Neuronal stem cell (in vitro differentiated cells): Measurements from ENCODE around the gene PPWD1. TPM values are rescaled to one million over a fixed set of nuclear protein-coding genes. Genes with fewer than 3 reads are reported as not detected.

ENCODE experiments used
- DNase-seq: peaks from one replicate; pipeline ENCODE4 v3.0.0-alpha.2; 2013; ENCODE audit warnings: low spot score
- H2AFZ ChIP-seq: one replicate; pipeline ENCODE4 v1.6.1; 2013; ENCODE audit warnings: mild to moderate bottlenecking, low read length, inconsistent platforms
- H2AK5ac ChIP-seq: 2 replicates; pipeline ENCODE4 v1.6.1; 2013; ENCODE audit warnings: low read depth, mild to moderate bottlenecking, inconsistent platforms, low read length, moderate library complexity, mixed read lengths
- H2BK120ac ChIP-seq: 2 replicates; pipeline ENCODE4 v1.6.1; 2013; ENCODE audit warnings: low read depth, mild to moderate bottlenecking, inconsistent platforms, low read length, moderate library complexity, mixed read lengths
- H2BK12ac ChIP-seq: one replicate; pipeline ENCODE4 v1.6.1; 2013; ENCODE audit warnings: low read length, inconsistent platforms
- H2BK15ac ChIP-seq: 2 replicates; pipeline ENCODE4 v1.6.1; 2013; ENCODE audit warnings: mild to moderate bottlenecking, low read length, inconsistent platforms, mixed read lengths
- H2BK5ac ChIP-seq: one replicate; pipeline ENCODE4 v1.6.1; 2013; ENCODE audit warnings: inconsistent platforms, mild to moderate bottlenecking, low read length, moderate library complexity
- H3K14ac ChIP-seq: one replicate; pipeline ENCODE4 v1.6.1; 2013; ENCODE audit warnings: low read length, inconsistent platforms
- H3K18ac ChIP-seq: 2 replicates; pipeline ENCODE4 v1.6.1; 2013; ENCODE audit warnings: low read length, inconsistent platforms
- H3K23ac ChIP-seq: 2 replicates; pipeline ENCODE4 v1.6.1; 2013; ENCODE audit warnings: low read depth, mild to moderate bottlenecking, mixed read lengths, low read length, inconsistent platforms; ENCODE audit not compliant: poor library complexity
- H3K27ac ChIP-seq: replicated peaks from 3 replicates; pipeline ENCODE4 v1.5.1; 2013; ENCODE audit warnings: low read length, inconsistent platforms
- H3K27me3 ChIP-seq, 3 experiments: 2 replicates each; pipeline ENCODE4 v1.6.1; 2013; ENCODE audit warnings: low read length in 3 of 3, mild to moderate bottlenecking in 2 of 3, inconsistent platforms in 1 of 3, low read depth in 1 of 3, mixed read lengths in 1 of 3, moderate library complexity in 1 of 3; ENCODE audit not compliant: control insufficient read depth in 3 of 3, insufficient read depth in 3 of 3
- H3K36me3 ChIP-seq, 2 donors: replicated peaks in 1 of 2; 2 replicates each; pipeline ENCODE4 v1.6.1; 2013; ENCODE audit warnings: low read length in 2 of 2; ENCODE audit not compliant: control insufficient read depth in 2 of 2, insufficient read depth in 2 of 2
- H3K4ac ChIP-seq: 2 replicates; pipeline ENCODE4 v1.6.1; 2013; ENCODE audit warnings: inconsistent platforms, mild to moderate bottlenecking, low read length, moderate library complexity
- H3K4me1 ChIP-seq, 2 donors: 1 replicate in 1 of 2; 2 replicates in 1 of 2; pipeline ENCODE4 v1.6.1; 2013; ENCODE audit warnings: low read length in 2 of 2, low read depth in 1 of 2; ENCODE audit not compliant: control insufficient read depth in 2 of 2, insufficient read depth in 1 of 2
- H3K4me2 ChIP-seq: one replicate; pipeline ENCODE4 v1.6.1; 2013; ENCODE audit warnings: mild to moderate bottlenecking, low read length, inconsistent platforms; ENCODE audit not compliant: insufficient read depth, poor library complexity, severe bottlenecking
- H3K4me3 ChIP-seq, 2 donors: 2 replicates each; pipeline ENCODE4 v1.5.1; 2013; ENCODE audit warnings: low read length in 2 of 2, mild to moderate bottlenecking in 2 of 2, inconsistent platforms in 1 of 2, moderate library complexity in 1 of 2
- H3K79me1 ChIP-seq: one replicate; pipeline ENCODE4 v1.6.1; 2013; ENCODE audit warnings: low read depth, mild to moderate bottlenecking, inconsistent platforms, low read length, moderate library complexity
- H3K9ac ChIP-seq: one replicate; pipeline ENCODE4 v1.6.1; 2013; ENCODE audit warnings: mild to moderate bottlenecking, low read depth, low read length, inconsistent platforms; ENCODE audit not compliant: poor library complexity
- H3K9me3 ChIP-seq, 2 donors: replicated peaks in 1 of 2; 2 replicates each; pipeline versions ENCODE3 to v1.6.1; 2013; ENCODE audit warnings: low read length in 2 of 2, mild to moderate bottlenecking in 2 of 2, inconsistent platforms in 1 of 2, low read depth in 1 of 2, mixed read lengths in 1 of 2, moderate library complexity in 1 of 2; ENCODE audit not compliant: control insufficient read depth in 2 of 2, insufficient read depth in 1 of 2
- H4K8ac ChIP-seq: one replicate; pipeline ENCODE4 v1.6.1; 2013; ENCODE audit warnings: low read depth, mild to moderate bottlenecking, inconsistent platforms, low read length, moderate library complexity
- H4K91ac ChIP-seq: one replicate; pipeline ENCODE4 v1.6.1; 2013; ENCODE audit warnings: low read length, low read depth, mild to moderate bottlenecking, inconsistent platforms; ENCODE audit not compliant: poor library complexity
- WGBS, 2 donors: extraction: QIAGEN DNeasy Blood & Tissue Kit; methylation state at CpG; one replicate each; pipeline ENCODE4 v1.1.7; 2013; ENCODE audit warnings: missing lambda C conversion rate in 2 of 2, mixed read lengths in 1 of 2; ENCODE audit not compliant: insufficient read length in 2 of 2, insufficient replicate concordance in 1 of 2; ENCODE audit errors: extremely low coverage in 2 of 2; 5-methylcytosine and 5-hydroxymethylcytosine counted together
- polyA plus RNA-seq, 2 experiments: library from polyadenylated mRNA; stranded (reverse); fragments of 200-250 nt; gene quantifications; one replicate each; pipeline ENCODE4 v1.2.3, GENCODE V29; 2013

Gene PPWD1
- 38.1 TPM for polyA plus RNA-seq (2013, experiment 1 of 2)
- polyA plus RNA-seq (2013, experiment 2 of 2), result 39.2 TPM

- peak within 1 kb of the TSS; percentile 25 for H3K14ac ChIP-seq
- DNase-seq, result peak; percentile 94
- H3K4me1 ChIP-seq, result peaks cover 0 to 8% of the 10 kb centered on the region in 2 donors
- H3K9ac ChIP-seq, result peak within 1 kb of the TSS; percentile 53
- peak within 1 kb of the TSS; percentile 62 for H2BK5ac ChIP-seq
- H3K79me1 ChIP-seq, result peaks cover 2% of the 10 kb centered on the region
- H3K27me3 ChIP-seq, result no peaks in the 10 kb centered on the region
- no peaks in the 10 kb centered on the region for H3K9me3 ChIP-seq
- H3K4me2 ChIP-seq, result peak within 1 kb of the TSS; percentile 75
- H2AK5ac ChIP-seq, result no peak within 1 kb of the TSS
- H2AFZ ChIP-seq, result peak within 1 kb of the TSS; percentile 90
- H2BK120ac ChIP-seq, result no peak within 1 kb of the TSS
- no CpG with 5 or more reads among the region's 54 CpGs for WGBS, 2 donors
- H4K91ac ChIP-seq, result no peak within 1 kb of the TSS
- H2BK12ac ChIP-seq, result no peak within 1 kb of the TSS
- H2BK15ac ChIP-seq, result no peak within 1 kb of the TSS
- H3K36me3 ChIP-seq, result peaks cover 0 to 62% of the 10 kb centered on the region in 2 donors
- peak within 1 kb of the TSS; percentile 71 for H3K4ac ChIP-seq
- H3K4me3 ChIP-seq, result peak within 1 kb of the TSS; percentile 81 to 87
- peak within 1 kb of the TSS; percentile 90 for H3K18ac ChIP-seq
- peak within 1 kb of the TSS; percentile 72 for H3K27ac ChIP-seq
- H3K23ac ChIP-seq, result peak within 1 kb of the TSS; percentile 37
- H4K8ac ChIP-seq, result peak within 1 kb of the TSS; percentile 89
Measured at GRCh38 chr5:65562731-65563701, at the start of gene PPWD1, which contains the start of gene CENPK. Gene PPWD1, plus strand, starts transcription at chr5:65563296. Its CDS starts 15 bp downstream, at chr5:65563311. Gene CENPK, minus strand, starts transcription at chr5:65563168. Its CDS starts 8,261 bp downstream, at chr5:65554907.

- no peak overlapping the region for H2BK120ac ChIP-seq
- no CpG with 5 or more reads among the region's 3 CpGs for WGBS, 2 donors
- no peak overlapping the region for H2AFZ ChIP-seq
- H3K9me3 ChIP-seq, result no peaks in the 10 kb centered on the region
- H3K4me2 ChIP-seq, result no peak overlapping the region
- H2BK12ac ChIP-seq, result no peak overlapping the region
- H4K8ac ChIP-seq, result no peak overlapping the region
- H3K27me3 ChIP-seq, result no peaks in the 10 kb centered on the region
- H2AK5ac ChIP-seq, result no peak overlapping the region
- H3K79me1 ChIP-seq, result no peaks in the 10 kb centered on the region
- no peak overlapping the region for H3K4me3 ChIP-seq
- peaks cover 3 to 93% of the 10 kb centered on the region in 2 donors for H3K36me3 ChIP-seq
- H3K4me1 ChIP-seq, result no peaks in the 10 kb centered on the region
- no peak overlapping the region for H3K18ac ChIP-seq
- H4K91ac ChIP-seq, result no peak overlapping the region
- no peak overlapping the region for H3K9ac ChIP-seq
- DNase-seq, result no peak
- no peak overlapping the region for H3K27ac ChIP-seq
- no peak overlapping the region for H3K4ac ChIP-seq
- H3K14ac ChIP-seq, result no peak overlapping the region
- no peak overlapping the region for H2BK15ac ChIP-seq
- no peak overlapping the region for H2BK5ac ChIP-seq
- no peak overlapping the region for H3K23ac ChIP-seq
Measured at GRCh38 chr5:65525726-65526125, 37.4 kb upstream of the PPWD1 start.

- H2BK120ac ChIP-seq, result no peak overlapping the region
- no peak overlapping the region for H3K23ac ChIP-seq
- no peak overlapping the region for H2AK5ac ChIP-seq
- no peak overlapping the region for H3K4me3 ChIP-seq
- H2BK5ac ChIP-seq, result no peak overlapping the region
- H3K9me3 ChIP-seq, result no peaks in the 10 kb centered on the region
- no peak overlapping the region for H4K8ac ChIP-seq
- WGBS, 2 donors, result no CpG with 5 or more reads among the region's 1 CpG
- no peak overlapping the region for H3K4ac ChIP-seq
- H3K79me1 ChIP-seq, result no peaks in the 10 kb centered on the region
- no peak overlapping the region for H2BK12ac ChIP-seq
- H3K4me1 ChIP-seq, result no peaks in the 10 kb centered on the region
- no peak overlapping the region for H3K27ac ChIP-seq
- no peak overlapping the region for H3K14ac ChIP-seq
- peaks cover 3 to 77% of the 10 kb centered on the region in 2 donors for H3K36me3 ChIP-seq
- no peak overlapping the region for H4K91ac ChIP-seq
- no peak for DNase-seq
- H2AFZ ChIP-seq, result no peak overlapping the region
- no peaks in the 10 kb centered on the region for H3K27me3 ChIP-seq
- no peak overlapping the region for H3K18ac ChIP-seq
- H3K9ac ChIP-seq, result no peak overlapping the region
- no peak overlapping the region for H3K4me2 ChIP-seq
- H2BK15ac ChIP-seq, result no peak overlapping the region
Measured at GRCh38 chr5:65530904-65531303, 32.2 kb upstream of the PPWD1 start.

- WGBS, 2 donors, result no CpG with 5 or more reads among the region's 6 CpGs
- no peak overlapping the region for H3K4ac ChIP-seq
- H3K23ac ChIP-seq, result no peak overlapping the region
- H4K91ac ChIP-seq, result no peak overlapping the region
- no peak overlapping the region for H4K8ac ChIP-seq
- peaks cover 6 to 83% of the 10 kb centered on the region in 2 donors for H3K36me3 ChIP-seq
- H3K18ac ChIP-seq, result no peak overlapping the region
- H2AK5ac ChIP-seq, result no peak overlapping the region
- no peak overlapping the region for H2AFZ ChIP-seq
- no peak overlapping the region for H3K9ac ChIP-seq
- no peaks in the 10 kb centered on the region for H3K27me3 ChIP-seq
- no peaks in the 10 kb centered on the region for H3K79me1 ChIP-seq
- H2BK5ac ChIP-seq, result no peak overlapping the region
- H3K27ac ChIP-seq, result no peak overlapping the region
- H2BK120ac ChIP-seq, result no peak overlapping the region
- H3K4me1 ChIP-seq, result no peaks in the 10 kb centered on the region
- H2BK12ac ChIP-seq, result no peak overlapping the region
- H3K9me3 ChIP-seq, result no peaks in the 10 kb centered on the region
- H3K4me3 ChIP-seq, result no peak overlapping the region
- H3K14ac ChIP-seq, result no peak overlapping the region
- H3K4me2 ChIP-seq, result no peak overlapping the region
- no peak overlapping the region for H2BK15ac ChIP-seq
- DNase-seq, result no peak
Measured at GRCh38 chr5:65535529-65535987, 27.5 kb upstream of the PPWD1 start.
